Measurements from ENCODE around the gene TMEM196.
"Not testable (repeated sequence)": the region's sequence is repeated elsewhere in the genome, so short reads cannot be mapped to it uniquely, and the experiment has no call there.

The TMEM196 gene

GRCh38 chr7:19707240-19707639 lies 66.2 kb downstream of the TMEM196 start:
- DNase-seq (ENCODE audit: low read depth) = no peak

- no peak for DNase-seq (ENCODE audit: low read depth)
Observed at GRCh38 chr7:19705663-19706062, 67.8 kb downstream of the TMEM196 start.

DNA sequence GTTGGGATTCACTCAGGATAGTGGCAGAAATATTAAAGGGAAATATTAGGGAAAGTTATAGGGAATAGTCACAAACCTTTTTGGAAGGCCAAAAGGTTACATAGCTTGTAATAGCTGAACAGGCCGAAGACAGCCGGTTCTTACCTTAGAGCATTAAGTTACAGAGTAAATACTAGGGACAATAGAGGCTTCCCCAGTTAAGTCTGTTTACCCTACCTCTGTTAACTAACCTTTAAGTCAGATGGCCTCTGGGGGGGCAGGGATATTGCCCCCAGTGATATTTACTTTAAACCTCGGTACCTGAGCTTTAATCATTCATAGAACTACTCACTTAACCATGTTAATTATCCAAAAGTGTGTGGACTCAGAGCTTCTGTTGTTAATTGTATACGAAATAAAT lies 71.9 kb downstream of the TMEM196 start:
- DNase-seq (ENCODE audit: low read depth) = no peak

- no peak for DNase-seq (ENCODE audit: low read depth)
Observed at GRCh38 chr7:19700936-19701335, 72.5 kb downstream of the TMEM196 start.

- no peak for DNase-seq (ENCODE audit: low read depth)
Observed at GRCh38 chr7:19698331-19698730, 75.1 kb downstream of the TMEM196 start.

DNA sequence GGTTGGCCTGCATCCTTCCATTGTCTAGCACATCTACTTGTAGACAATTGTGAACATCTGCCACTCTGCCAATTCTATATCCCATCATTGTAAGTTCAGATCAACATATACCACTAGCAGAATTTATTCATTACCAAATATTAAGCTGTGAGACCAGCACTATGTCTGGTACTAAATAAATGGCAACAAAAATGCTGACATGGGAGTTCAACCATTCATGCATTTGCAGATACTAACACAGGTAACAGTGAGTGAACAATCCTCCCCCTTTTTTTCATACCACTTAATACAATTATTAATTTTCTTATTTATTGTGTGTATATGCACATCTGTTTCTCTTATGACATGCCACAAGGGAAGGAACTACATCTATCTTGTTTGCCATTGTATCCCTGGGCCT lies 76.5 kb downstream of the TMEM196 start:
- no peak for DNase-seq (ENCODE audit: low read depth)

DNA sequence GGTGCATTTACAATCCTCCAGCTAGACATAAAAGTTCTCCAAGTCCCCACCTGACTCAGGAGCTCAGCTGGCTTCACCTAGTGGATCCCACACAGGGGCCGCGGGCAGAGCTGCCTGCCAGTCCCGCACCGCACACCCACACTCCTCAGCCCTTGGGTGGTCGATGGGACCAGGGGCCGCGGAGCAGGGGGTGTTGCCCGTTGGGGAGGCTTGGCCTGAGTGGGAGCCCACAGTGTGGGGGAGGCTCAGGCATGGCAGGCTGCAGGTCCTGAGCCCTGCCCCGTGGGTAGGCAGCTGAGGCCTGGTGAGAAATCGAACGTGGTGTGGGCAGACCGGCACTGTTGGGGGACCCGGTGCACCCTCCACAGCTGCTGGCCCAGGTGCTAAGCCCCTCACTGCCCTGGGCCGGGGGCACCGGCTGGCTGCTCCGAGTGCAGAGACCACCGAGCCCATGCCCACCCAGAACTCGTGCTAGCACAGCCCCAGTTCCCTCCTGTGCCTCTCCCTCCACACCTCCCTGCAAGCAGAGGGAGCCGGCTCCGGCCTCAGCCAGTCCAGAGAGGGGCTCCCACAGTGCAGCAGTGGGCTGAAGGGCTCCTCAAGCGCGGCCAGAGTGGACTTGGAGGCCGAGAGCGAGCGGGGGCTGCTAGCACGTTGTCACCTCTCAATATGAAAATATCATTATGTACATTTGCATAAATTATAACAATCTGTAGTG lies 81.1 kb downstream of the TMEM196 start:
- no peak for DNase-seq (ENCODE audit: low read depth)

- DNase-seq (ENCODE audit: low read depth) = no peak
Observed at GRCh38 chr7:19690736-19691135, 82.7 kb downstream of the TMEM196 start.

DNA sequence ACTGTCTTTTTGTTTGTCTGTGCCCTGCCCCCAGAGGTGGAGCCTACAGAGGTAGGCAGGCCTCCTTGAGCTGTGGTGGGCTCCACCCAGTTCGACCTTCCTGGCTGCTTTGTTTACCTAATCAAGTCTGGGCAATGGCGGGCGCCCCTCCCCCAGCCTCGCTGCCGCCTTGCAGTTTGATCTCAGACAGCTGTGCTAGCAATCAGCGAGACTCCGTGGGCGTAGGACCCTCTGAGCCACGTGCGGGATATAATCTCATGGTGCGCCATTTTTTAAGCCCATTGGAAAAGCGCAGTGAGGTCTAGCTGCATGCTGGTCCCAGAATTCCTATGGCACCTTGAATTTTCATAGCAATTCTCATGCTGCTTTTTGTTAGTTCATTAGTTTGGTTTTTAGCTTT lies 84.3 kb downstream of the TMEM196 start:
- DNase-seq (ENCODE audit: low read depth) = not testable (repeated sequence)

GRCh38 chr7:19681596-19681995 lies 91.8 kb downstream of the TMEM196 start:
- DNase-seq (ENCODE audit: low read depth) = no peak

- DNase-seq (ENCODE audit: low read depth) = no peak
Observed at GRCh38 chr7:19677180-19677579, 96.2 kb downstream of the TMEM196 start.

DNA sequence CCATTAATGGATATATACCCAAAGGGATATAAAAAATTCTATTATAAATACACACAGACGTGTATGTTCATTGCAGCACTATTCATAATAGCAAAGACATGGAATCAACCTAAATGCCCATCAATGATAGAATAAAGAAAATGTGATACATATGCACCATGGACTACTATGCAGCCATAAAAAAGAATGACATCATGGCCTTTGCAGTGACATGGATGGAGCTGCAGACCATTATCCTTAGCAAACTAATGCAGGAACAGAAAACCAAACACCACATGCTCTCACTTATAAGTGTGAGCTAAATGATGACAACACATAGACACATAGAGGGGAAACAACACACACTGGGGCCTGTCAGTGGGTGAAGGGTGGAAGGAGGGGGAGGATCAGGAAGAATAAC lies 97.6 kb downstream of the TMEM196 start:
- no peak for DNase-seq (ENCODE audit: low read depth)

DNA sequence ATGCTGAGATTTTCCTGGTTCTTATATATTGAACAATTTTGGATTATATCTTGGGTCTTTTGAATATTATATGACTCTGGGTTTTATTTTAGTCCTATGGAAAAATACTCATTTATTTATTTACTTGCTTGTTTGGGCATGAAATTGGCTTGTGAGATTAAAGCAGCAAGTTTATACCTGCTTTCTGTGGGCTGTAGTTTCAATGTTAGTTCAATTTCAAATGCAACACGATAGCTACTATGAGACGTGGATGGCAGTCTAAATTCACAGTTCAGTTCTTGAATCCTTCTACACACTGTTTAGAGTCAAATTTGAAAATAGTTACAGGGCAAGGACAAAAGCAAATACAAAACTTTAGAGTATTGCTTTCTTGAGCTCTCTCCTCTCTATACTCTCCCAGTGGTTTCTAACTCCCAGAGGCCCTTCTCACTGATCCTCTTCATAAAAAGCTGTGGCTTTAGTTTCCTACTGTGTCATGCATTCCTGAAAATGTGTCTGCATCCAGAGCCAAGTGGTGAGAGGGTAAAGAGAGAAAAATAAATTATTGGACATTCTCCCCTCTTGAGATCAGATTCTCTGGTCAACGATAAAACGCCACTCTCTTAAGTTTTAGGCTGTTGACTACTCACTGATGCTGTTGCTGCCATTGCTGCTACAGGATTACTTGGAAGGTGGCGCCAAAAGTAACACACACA lies 99.0 kb downstream of the TMEM196 start:
- DNase-seq (ENCODE audit: low read depth) = no peak

- no peak for DNase-seq (ENCODE audit: low read depth)
Observed at GRCh38 chr7:19670806-19671205, 102.6 kb downstream of the TMEM196 start.
